Peyer's patch (tissue), 4 donors: ENCODE data around the gene COL24A1.

Experiments
- CTCF ChIP-seq, 6 experiments: fragments of 450-650 bp in 4 of 6; fragments of 200-600 bp in 2 of 6; sonication (generic) in 1 of 6; IDR thresholded peaks; one replicate each; pipeline ENCODE4 v1.5.1; 2017 to 2019; ENCODE audit warnings: antibody characterized with exemption in 6 of 6, mild to moderate bottlenecking in 3 of 6, moderate library complexity in 1 of 6
- POLR2A ChIP-seq, 2 donors: fragments of 450-650 bp; IDR thresholded peaks; one replicate each; pipeline ENCODE4 v1.5.1; 2017; ENCODE audit warnings: antibody characterized with exemption in 2 of 2, mild to moderate bottlenecking in 2 of 2, moderate library complexity in 2 of 2

- TF ChIP-seq CTCF (IDR thresholded peaks at IDR 0.05) (no peak), POLR2A (IDR thresholded peaks at IDR 0.05) (no peak)
Measured at GRCh38 chr1:86068841-86069756, 87.5 kb downstream of the COL24A1 start.
